ENCODE data around the gene ARHGAP26.

Gene ARHGAP26

GRCh38 chr5:143059355-143059754, 289.2 kb downstream of the ARHGAP26 start:
- Histone ChIP-seq H3F3A (ENCODE audit: control insufficient read depth, insufficient read depth) (no peaks in the 10 kb centered on the region), H3K4me3 (ENCODE audit: low read length) (no peak overlapping the region), H3K4me1 (ENCODE audit: control insufficient read depth, low read length) (no peaks in the 10 kb centered on the region; the same call in 1 of the 2 replicates), H3K79me2 (ENCODE audit: control insufficient read depth, low read length) (no peaks in the 10 kb centered on the region), H3K27ac (ENCODE audit: low read depth, low read length) (no peak overlapping the region), H3K9me2 (replicated peaks; ENCODE audit: control insufficient read depth, low read length) (no peaks in the 10 kb centered on the region), H3K36me3 (ENCODE audit: control insufficient read depth, low read length) (no peaks in the 10 kb centered on the region), H3K9me3 (ENCODE audit: control insufficient read depth, insufficient read depth, low read length) (no peaks in the 10 kb centered on the region), H3K4me2 (ENCODE audit: low read length) (no peak overlapping the region), H4K20me1 (ENCODE audit: control insufficient read depth, insufficient read depth, low read depth, low read length) (no peaks in the 10 kb centered on the region), H3K27me3 (ENCODE audit: control insufficient read depth, low read length) (no peaks in the 10 kb centered on the region)
- TF ChIP-seq, protein P1, sequence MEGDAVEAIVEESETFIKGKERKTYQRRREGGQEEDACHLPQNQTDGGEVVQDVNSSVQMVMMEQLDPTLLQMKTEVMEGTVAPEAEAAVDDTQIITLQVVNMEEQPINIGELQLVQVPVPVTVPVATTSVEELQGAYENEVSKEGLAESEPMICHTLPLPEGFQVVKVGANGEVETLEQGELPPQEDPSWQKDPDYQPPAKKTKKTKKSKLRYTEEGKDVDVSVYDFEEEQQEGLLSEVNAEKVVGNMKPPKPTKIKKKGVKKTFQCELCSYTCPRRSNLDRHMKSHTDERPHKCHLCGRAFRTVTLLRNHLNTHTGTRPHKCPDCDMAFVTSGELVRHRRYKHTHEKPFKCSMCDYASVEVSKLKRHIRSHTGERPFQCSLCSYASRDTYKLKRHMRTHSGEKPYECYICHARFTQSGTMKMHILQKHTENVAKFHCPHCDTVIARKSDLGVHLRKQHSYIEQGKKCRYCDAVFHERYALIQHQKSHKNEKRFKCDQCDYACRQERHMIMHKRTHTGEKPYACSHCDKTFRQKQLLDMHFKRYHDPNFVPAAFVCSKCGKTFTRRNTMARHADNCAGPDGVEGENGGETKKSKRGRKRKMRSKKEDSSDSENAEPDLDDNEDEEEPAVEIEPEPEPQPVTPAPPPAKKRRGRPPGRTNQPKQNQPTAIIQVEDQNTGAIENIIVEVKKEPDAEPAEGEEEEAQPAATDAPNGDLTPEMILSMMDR (IDR thresholded peaks at IDR 0.05; ENCODE audit: low read depth, low read length, poor library complexity, severe bottlenecking) = no peak
- TF ChIP-seq EZH2phosphoT487 (IDR thresholded peaks at IDR 0.05; ENCODE audit: borderline replicate concordance, low read length) = no peak

DNA sequence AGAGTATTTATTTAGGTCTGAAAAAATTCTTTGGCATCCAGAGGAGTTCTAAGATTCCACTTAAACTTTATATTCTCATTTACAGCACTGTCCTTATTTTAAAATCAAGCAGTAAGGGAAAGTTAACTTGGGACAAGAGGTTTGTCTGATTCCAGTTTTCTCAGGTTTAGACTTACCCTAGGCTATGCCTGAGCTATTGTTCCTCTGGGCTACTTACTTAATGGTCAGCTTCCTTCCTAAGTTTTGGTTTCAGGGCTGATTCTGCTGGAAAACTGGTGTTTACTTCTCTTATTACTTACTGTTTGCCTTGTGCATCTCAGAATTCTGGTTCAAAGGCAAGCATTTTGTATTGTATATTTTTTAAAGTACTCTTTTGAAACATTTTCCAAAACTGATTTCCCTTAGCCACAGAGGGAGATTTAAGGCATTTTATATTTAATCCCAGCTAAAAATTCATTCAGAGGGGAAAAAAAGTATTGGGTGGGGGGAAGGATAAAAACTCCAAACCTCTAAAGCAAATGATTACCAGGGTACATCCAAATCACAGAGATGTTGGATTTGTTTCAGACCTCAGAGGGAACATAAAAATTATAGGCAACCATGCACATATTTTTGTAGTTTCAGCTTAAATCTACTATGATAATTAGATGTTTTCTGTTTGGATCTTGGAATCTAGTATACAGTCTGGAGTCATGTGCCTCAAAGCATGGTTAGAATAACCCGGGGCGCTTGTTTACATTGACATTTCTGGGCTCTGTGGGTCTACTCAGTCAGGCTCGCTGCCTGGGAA, 290.0 kb downstream of the ARHGAP26 start:
- Histone ChIP-seq H3K4me1 (ENCODE audit: control insufficient read depth, low read length) (peaks cover 8% of the 10 kb centered on the region), H3K9me2 (replicated peaks; ENCODE audit: control insufficient read depth, low read length) (no peaks in the 10 kb centered on the region), H3K4me2 (ENCODE audit: low read length) (no peak overlapping the region), H3K27ac (ENCODE audit: low read depth, low read length) (no peak overlapping the region), H3K9me3 (ENCODE audit: control insufficient read depth, insufficient read depth, low read length) (no peaks in the 10 kb centered on the region), H3K27me3 (ENCODE audit: control insufficient read depth, low read length) (no peaks in the 10 kb centered on the region), H3K4me3 (ENCODE audit: low read length) (no peak overlapping the region), H3K36me3 (ENCODE audit: control insufficient read depth, low read length) (no peaks in the 10 kb centered on the region), H3K79me2 (ENCODE audit: control insufficient read depth, low read length) (no peaks in the 10 kb centered on the region), H4K20me1 (ENCODE audit: control insufficient read depth, insufficient read depth, low read depth, low read length) (no peaks in the 10 kb centered on the region), H3F3A (ENCODE audit: control insufficient read depth, insufficient read depth) (no peaks in the 10 kb centered on the region)
- TF ChIP-seq EZH2phosphoT487 (IDR thresholded peaks at IDR 0.05; ENCODE audit: borderline replicate concordance, low read length) = no peak
- TF ChIP-seq, protein P1 (IDR thresholded peaks at IDR 0.05; ENCODE audit: low read depth, low read length, poor library complexity, severe bottlenecking) = no peak

GRCh38 chr5:143061161-143061945, 291.2 kb downstream of the ARHGAP26 start:
- no peaks in the 10 kb centered on the region for H3K79me2 ChIP-seq (ENCODE audit: control insufficient read depth, low read length)
- no peaks in the 10 kb centered on the region for H3F3A ChIP-seq (ENCODE audit: control insufficient read depth, insufficient read depth)
- no peaks in the 10 kb centered on the region for H3K9me2 ChIP-seq (replicated peaks; ENCODE audit: control insufficient read depth, low read length)
- H3K4me2 ChIP-seq (ENCODE audit: low read length) = no peak overlapping the region
- H3K36me3 ChIP-seq (ENCODE audit: control insufficient read depth, low read length) = no peaks in the 10 kb centered on the region
- no peaks in the 10 kb centered on the region for H3K27me3 ChIP-seq (ENCODE audit: control insufficient read depth, low read length)
- TF ChIP-seq, protein P1 (IDR thresholded peaks at IDR 0.05; ENCODE audit: low read depth, low read length, poor library complexity, severe bottlenecking) = no peak
- no peak for TF ChIP-seq EZH2phosphoT487 (IDR thresholded peaks at IDR 0.05; ENCODE audit: borderline replicate concordance, low read length)
- H3K27ac ChIP-seq (ENCODE audit: low read depth, low read length) = no peak overlapping the region
- H3K9me3 ChIP-seq (ENCODE audit: control insufficient read depth, insufficient read depth, low read length) = no peaks in the 10 kb centered on the region
- peaks cover 20% of the 10 kb centered on the region for H3K4me1 ChIP-seq (ENCODE audit: control insufficient read depth, low read length)
- H3K4me3 ChIP-seq (ENCODE audit: low read length) = no peak overlapping the region
- no peaks in the 10 kb centered on the region for H4K20me1 ChIP-seq (ENCODE audit: control insufficient read depth, insufficient read depth, low read depth, low read length)

All from DOHH2 (cell line).